GM18498 (cell line): Measurements from ENCODE around the gene FN1.

Experiments used
- ATAC-seq: cut with Tn5 transposase; IDR thresholded peaks from one replicate; pipeline ENCODE4 v1.9.1; 2021; ENCODE audit warnings: mild to moderate bottlenecking, moderate library complexity; ENCODE audit not compliant: unreplicated experiment

The FN1 gene

GRCh38 chr2:215390550-215390913 lies 45.3 kb downstream of the FN1 start:
- no peak for ATAC-seq

DNA sequence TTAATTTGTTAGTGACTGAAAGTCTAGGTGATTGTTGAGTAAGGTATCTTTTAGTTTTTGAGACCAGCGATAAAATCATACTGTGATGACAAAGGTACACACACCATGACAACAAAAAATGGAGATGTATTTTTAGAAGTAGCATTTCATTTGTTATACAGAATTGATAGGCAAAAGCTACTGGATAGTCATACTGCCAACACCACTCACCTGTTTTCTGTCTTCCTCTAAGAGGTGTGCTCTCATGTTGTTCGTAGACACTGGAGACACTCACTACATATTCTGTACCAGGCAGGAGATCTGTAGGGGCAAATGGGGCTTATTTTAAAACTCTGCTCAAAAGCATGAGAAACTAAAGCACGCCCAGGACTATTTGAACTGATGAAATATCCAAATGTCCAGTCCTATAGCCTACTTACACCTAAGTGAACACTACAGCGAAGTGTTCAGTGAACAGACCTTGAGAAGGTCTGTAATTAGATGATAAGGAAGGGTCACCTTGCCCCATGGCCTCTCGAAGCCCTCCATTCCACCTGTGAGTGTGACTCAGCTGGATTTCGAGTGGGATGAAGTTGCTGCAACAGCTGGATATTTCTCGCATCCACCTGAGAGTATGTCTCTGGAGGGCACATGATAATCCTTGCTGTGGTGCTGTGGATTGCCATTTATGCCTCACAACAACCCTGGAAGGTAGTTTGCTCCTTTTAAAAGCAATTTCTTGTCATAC lies 47.7 kb downstream of the FN1 start:
- ATAC-seq, result no peak

DNA sequence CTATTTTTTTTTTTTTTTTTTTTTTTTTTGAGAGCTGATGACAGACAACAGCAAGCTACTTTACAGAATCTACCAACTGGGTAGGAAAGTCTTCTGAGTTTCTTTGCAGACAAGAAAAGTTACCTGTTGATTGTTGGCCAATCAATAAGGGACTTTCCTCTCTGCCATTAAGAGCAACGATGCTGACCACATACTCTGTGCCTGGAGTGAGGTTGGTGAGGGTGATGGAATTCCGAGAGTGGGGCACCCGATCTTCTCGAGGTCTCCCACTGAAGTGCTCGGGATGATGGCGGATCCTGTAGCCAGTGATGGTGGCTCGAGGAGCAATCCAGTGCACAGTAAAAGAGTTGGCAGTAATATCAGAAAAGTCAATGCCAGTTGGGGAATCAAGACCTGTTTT lies 49.3 kb downstream of the FN1 start:
- no peak for ATAC-seq

GRCh38 chr2:215384710-215385109 lies 51.2 kb downstream of the FN1 start:
- no peak for ATAC-seq

- ATAC-seq, result no peak
These were observed 52.1 kb downstream of the FN1 start for GRCh38 chr2:215383652-215384279.

DNA sequence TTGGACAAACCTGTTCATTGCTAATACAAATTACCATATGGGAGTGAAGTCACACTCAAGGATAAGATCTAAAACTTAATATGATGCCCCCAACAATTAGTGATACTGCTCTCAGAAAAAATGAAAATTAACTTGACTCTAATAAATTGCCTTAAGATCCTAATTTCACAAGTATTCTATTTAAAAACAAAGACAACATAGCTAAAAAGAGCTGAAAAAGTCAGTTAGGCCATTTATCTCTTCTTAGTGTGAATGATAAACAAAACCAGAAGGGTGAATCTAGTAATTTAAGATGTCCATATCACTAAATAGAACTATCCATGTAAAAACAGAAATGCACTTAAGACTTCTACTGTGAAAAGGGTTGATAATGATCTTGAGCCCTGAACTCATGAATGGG lies 53.4 kb downstream of the FN1 start:
- ATAC-seq, result no peak

DNA sequence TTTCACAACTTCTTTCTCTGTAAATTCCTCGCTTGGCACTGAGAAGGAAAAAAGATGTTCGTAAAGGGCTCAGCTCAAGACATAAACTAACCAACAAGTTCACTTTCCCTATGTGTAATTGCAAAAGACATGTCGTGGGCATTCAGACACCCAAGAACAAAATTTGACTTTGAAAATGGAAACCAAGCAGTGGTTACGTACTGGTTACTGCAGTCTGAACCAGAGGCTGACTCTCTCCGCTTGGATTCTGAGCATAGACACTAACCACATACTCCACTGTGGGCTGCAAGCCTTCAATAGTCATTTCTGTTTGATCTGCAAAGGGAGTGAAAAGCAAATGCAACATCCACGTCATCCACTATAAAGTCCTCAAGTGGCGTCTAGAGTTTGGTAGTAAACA lies 53.9 kb downstream of the FN1 start:
- no peak for ATAC-seq

- ATAC-seq, result no peak
These were observed 55.2 kb downstream of the FN1 start for GRCh38 chr2:215380699-215381098.

DNA sequence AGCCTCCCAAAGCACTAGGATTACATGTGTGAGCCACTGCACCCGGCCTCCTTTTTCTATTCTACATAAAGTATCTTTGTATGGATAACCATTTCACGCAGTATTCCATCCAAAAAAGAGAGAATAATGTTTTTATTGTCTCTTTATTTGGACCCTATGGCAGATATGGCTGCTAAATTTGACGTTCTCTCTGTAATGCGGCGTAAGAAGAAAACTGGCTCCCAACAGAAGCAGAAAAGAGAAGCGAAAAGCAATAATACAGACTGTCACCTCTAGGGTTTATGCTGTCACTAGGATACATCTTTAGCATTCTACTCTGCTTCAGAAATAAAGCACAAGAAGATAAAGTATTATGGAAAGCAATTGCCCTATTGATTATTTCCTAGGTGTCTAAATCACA lies 55.9 kb downstream of the FN1 start:
- ATAC-seq, result no peak

GRCh38 chr2:215379039-215379438 lies 56.8 kb downstream of the FN1 start:
- ATAC-seq, result no peak

DNA sequence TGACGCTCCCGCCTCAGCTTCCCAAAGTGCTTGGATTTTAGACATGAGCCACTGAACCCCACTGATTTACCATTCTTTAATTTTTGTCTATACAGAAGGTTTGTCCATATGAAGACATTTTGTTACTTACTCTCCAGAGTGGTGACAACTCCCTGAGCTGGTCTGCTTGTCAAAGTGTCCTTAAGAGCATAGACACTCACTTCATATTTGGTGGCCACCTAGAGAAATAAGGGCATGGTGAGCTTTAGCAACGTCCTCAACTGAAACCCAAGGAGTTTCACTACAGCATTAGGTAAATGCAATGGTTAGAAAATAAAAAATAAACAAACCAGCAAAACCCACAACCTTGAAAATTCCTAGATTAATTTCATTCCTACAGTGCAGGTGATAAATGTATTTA lies 57.8 kb downstream of the FN1 start:
- ATAC-seq, result no peak

DNA sequence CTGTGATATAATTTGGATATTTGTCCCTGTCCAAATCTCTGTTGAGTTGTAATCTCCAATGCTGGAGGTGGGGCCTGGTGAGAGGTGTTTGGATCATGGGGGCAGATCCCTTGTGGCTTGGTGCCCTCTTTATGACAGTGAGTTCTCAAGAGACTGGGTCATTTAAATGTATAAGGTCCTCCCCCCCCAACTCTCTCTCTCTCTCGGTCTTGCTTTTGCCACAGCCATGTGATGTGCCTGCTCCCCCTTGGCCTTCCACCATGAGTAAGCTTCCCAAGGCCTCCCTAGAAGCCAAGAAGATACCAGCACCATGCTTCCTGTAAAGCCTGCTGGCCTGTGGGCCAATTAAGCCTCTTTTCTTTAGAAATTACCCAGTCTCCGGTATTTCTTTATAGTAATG lies 58.6 kb downstream of the FN1 start:
- no peak for ATAC-seq

GRCh38 chr2:215376103-215376780 lies 59.6 kb downstream of the FN1 start:
- ATAC-seq, result no peak

- no peak for ATAC-seq
These were observed 60.4 kb downstream of the FN1 start for GRCh38 chr2:215375467-215375830.

GRCh38 chr2:215374642-215375466 lies 61.0 kb downstream of the FN1 start:
- no peak for ATAC-seq

GRCh38 chr2:215374002-215374401 lies 61.9 kb downstream of the FN1 start:
- ATAC-seq, result no peak

DNA sequence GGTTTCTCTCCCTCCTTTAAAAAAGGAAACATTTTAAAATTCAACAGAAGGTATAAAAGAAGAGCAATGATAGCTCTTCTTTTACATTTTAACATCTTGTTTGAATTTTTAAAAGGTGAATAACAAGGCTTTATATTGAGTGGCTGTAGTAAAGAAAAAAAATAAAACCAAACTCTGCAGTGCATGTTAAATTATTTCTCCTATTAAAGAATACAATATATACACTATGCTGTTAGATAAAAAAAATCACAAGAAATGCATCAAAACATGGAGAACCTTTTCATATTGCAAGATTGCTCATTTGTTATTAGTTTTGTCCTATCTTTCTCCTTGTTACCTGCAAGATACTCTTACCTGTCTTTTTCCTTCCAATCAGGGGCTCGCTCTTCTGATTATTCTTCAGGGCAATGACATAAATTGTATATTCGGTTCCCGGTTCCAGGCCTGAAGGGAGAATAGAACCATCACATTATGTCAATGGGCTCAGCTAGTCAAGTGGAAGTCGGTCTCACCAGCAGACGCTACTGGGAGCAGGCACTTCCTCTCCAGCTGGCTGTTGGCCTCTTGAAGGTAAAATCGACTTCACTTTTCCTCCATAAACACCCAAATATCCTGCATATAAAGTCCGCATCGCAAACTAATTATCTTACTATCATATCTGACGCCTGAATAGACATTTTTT lies 62.8 kb downstream of the FN1 start:
- ATAC-seq, result no peak

- ATAC-seq, result no peak
These were observed 63.7 kb downstream of the FN1 start for GRCh38 chr2:215371915-215372897.

GRCh38 chr2:215370112-215370965 lies 65.5 kb downstream of the FN1 start:
- no peak for ATAC-seq
